T-cell (primary cell): ENCODE measurements around the gene S100A8. TPM values are rescaled to one million over a fixed set of nuclear protein-coding genes. Genes with fewer than 3 reads are reported as not detected.

Experiments used
- ATAC-seq, 4 experiments: fragments of 200-7000 bp in 3 of 4; fragments of 150-1000 bp in 1 of 4; cut with Tn5 transposase; replicated peaks in 1 of 4; 1 replicate in 3 of 4; 2 replicates in 1 of 4; pipeline ENCODE4 v1.10.0; 2021; ENCODE audit warnings: moderate library complexity in 3 of 4, mild to moderate bottlenecking in 2 of 4, moderate number of reproducible peaks in 1 of 4
- CTCF ChIA-PET, 2 donors: fragments of 300-600 bp; sonication (Branson Sonifier 250); formaldehyde crosslinking; loops; one replicate each; lab custom pipeline; 2022; ENCODE audit warnings: antibody characterized with exemption in 2 of 2; lab: Charles Lee
- POLR2A ChIA-PET, 2 donors: fragments of 300-600 bp; sonication (Branson Sonifier 250); formaldehyde crosslinking; loops; one replicate each; lab custom pipeline; 2022; ENCODE audit warnings: antibody characterized with exemption in 2 of 2; lab: Charles Lee
- DNase-seq, 35 experiments: peaks; one replicate each; pipeline versions ENCODE4 v3.0.0 to v3.0.0-alpha.2; 2013 to 2023
- H3K27ac ChIP-seq: one replicate; pipeline ENCODE4 v1.5.1; 2013; ENCODE audit warnings: low read length
- H3K27me3 ChIP-seq, 2 experiments: replicated peaks in 1 of 2; 1 replicate in 1 of 2; 2 replicates in 1 of 2; pipeline versions ENCODE4 v1.6.1 to v1.7.0; 2013; ENCODE audit warnings: low read length in 1 of 2, mixed read lengths in 1 of 2; ENCODE audit not compliant: control insufficient read depth in 2 of 2, insufficient read depth in 2 of 2; ENCODE audit errors: extremely low read depth in 1 of 2
- H3K36me3 ChIP-seq, 2 donors: 1 replicate in 1 of 2; 2 replicates in 1 of 2; pipeline versions ENCODE4 v1.6.1 to v1.7.0; 2013; ENCODE audit warnings: low read length in 1 of 2; ENCODE audit not compliant: control insufficient read depth in 2 of 2, insufficient read depth in 1 of 2; ENCODE audit errors: extremely low read depth in 1 of 2
- H3K4me1 ChIP-seq, 2 experiments: 1 replicate in 1 of 2; 2 replicates in 1 of 2; pipeline versions ENCODE4 v1.6.1 to v1.7.0; 2013; ENCODE audit warnings: low read length in 2 of 2, mixed read lengths in 1 of 2; ENCODE audit not compliant: insufficient read depth in 2 of 2, control insufficient read depth in 1 of 2; ENCODE audit errors: extremely low read depth in 1 of 2
- H3K4me3 ChIP-seq, 2 donors: 1 replicate in 1 of 2; 2 replicates in 1 of 2; pipeline versions ENCODE4 v1.5.1 to v1.7.0; 2013; ENCODE audit warnings: mild to moderate bottlenecking in 2 of 2, low read length in 1 of 2, moderate library complexity in 1 of 2; ENCODE audit not compliant: control insufficient read depth in 1 of 2; ENCODE audit errors: extremely low read depth in 1 of 2
- H3K9me3 ChIP-seq: 2 replicates; pipeline ENCODE4 v1.7.0; 2013
- H3K27ac Mint-ChIP-seq, 2 donors: one replicate each; pipeline ENCODE4 v1.8.0; 2020 to 2021; ENCODE audit warnings: mild to moderate bottlenecking in 2 of 2, mixed read lengths in 2 of 2
- H3K27me3 Mint-ChIP-seq, 2 donors: one replicate each; pipeline ENCODE4 v1.8.0; 2021 to 2022; ENCODE audit warnings: mixed read lengths in 2 of 2
- H3K36me3 Mint-ChIP-seq: one replicate; pipeline ENCODE4 v1.8.0; 2021; ENCODE audit warnings: mixed read lengths
- H3K4me1 Mint-ChIP-seq, 3 donors: one replicate each; pipeline ENCODE4 v1.8.0; 2020 to 2022; ENCODE audit warnings: mixed read lengths in 3 of 3, mild to moderate bottlenecking in 1 of 3
- H3K4me3 Mint-ChIP-seq, 3 donors: one replicate each; pipeline ENCODE4 v1.8.0; 2020 to 2022; ENCODE audit warnings: mild to moderate bottlenecking in 3 of 3, mixed read lengths in 3 of 3, moderate library complexity in 3 of 3
- H3K9me3 Mint-ChIP-seq, 3 donors: one replicate each; pipeline ENCODE4 v1.8.0; 2020 to 2022; ENCODE audit warnings: mixed read lengths in 3 of 3
- WGBS: methylation state at CpG from one replicate; pipeline ENCODE4 v1.1.5; 2013; ENCODE audit warnings: missing lambda C conversion rate; ENCODE audit not compliant: insufficient coverage; 5-methylcytosine and 5-hydroxymethylcytosine counted together
- total RNA-seq, 35 experiments: library from RNA in 6 of 35; stranded (reverse) in 6 of 35; fragments of 120-200 nt in 1 of 35; gene quantifications; one replicate each; pipeline versions ENCODE4 v1.2.1 to v1.2.4 and lab custom pipeline; 2013 to 2026

S100A8 gene
- total RNA-seq, 5 donors from 2014 or later (not counting 1 experiment from before 2014, with no cell fraction given) = 1.1 to 3.8 TPM; not detected in 3

DNA sequence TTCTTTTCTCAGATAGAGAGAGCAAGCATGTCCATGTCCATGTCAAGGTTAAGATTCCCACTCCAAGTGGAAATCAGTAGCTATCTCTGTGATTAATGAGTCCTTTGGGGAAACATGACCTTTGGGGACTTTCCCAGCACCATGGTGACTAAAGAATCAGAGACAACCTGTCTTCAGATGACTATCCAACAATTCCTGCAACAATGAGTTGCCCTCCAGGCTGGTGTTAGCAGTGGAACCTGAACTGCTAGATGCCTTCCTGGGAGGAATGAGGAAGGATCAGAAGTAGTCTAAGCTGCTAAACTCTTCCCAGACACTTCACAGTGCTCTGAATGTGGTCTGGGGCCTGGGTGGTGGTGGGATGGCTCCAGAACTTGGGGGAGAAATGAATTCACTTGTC, 26.7 kb downstream of the S100A8 start:
- POLR2A ChIA-PET = no interaction called here
- no peaks in the 10 kb centered on the region for H3K4me1 Mint-ChIP-seq
- no peaks in the 10 kb centered on the region for H3K9me3 ChIP-seq
- CTCF ChIA-PET = interaction anchor here in 1 of 2 donors (0.7 kb wide), 1 partner anchor 43 kb away, joined by 12 read pairs; no protein-coding TSS in a partner anchor
- no peak overlapping the region for H3K4me3 Mint-ChIP-seq
- H3K27ac Mint-ChIP-seq = no peak overlapping the region
- H3K4me1 ChIP-seq = no peaks in the 10 kb centered on the region
- ATAC-seq = no peak
- no peaks in the 10 kb centered on the region for H3K36me3 Mint-ChIP-seq
- peaks cover 14% of the 10 kb centered on the region in 2 donors for H3K27me3 Mint-ChIP-seq
- no peaks in the 10 kb centered on the region for H3K36me3 ChIP-seq
- H3K27me3 ChIP-seq = peaks cover 0 to 13% of the 10 kb centered on the region in 2 experiments
- H3K27ac ChIP-seq = no peak overlapping the region
- H3K9me3 Mint-ChIP-seq = no peaks in the 10 kb centered on the region
- H3K4me3 ChIP-seq = no peak overlapping the region
- DNase-seq = no peak

DNA sequence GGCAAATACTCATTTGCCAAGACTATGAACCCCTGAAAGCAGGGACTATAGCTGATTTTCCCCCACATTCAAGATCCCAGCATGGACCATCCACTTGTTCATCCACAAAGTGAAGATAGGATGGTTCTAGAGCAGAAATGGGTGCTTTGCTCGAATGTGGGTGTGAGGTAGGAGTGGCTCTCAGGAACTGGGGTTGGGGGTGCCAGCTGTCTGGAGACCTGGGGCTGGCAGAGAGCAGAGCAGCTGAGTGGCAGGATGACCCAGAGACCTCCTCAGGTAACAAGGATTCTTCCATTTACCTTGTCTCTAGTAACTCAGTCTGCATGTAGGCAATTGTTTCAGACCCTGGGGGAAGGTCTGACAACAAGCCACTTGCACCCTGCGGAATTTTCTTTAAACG, 27.2 kb downstream of the S100A8 start:
- ATAC-seq = no peak
- H3K36me3 Mint-ChIP-seq = no peaks in the 10 kb centered on the region
- H3K4me1 Mint-ChIP-seq = peaks cover 0 to under 1% (median 0%) of the 10 kb centered on the region in 3 donors
- Histone ChIP-seq H3K4me1 (no peaks in the 10 kb centered on the region), H3K4me3 (no peak overlapping the region), H3K36me3 (no peaks in the 10 kb centered on the region), H3K27me3 (peaks cover 0 to 13% of the 10 kb centered on the region in 2 experiments), H3K9me3 (no peaks in the 10 kb centered on the region), H3K27ac (no peak overlapping the region)
- peaks cover 14% of the 10 kb centered on the region in 2 donors for H3K27me3 Mint-ChIP-seq
- WGBS = no CpG with 5 or more reads among the region's 3 CpGs
- no peaks in the 10 kb centered on the region for H3K9me3 Mint-ChIP-seq
- DNase-seq = no peak
- ChIA-PET CTCF (no interaction called here), POLR2A (no interaction called here)
- no peak overlapping the region for H3K27ac Mint-ChIP-seq
- H3K4me3 Mint-ChIP-seq = no peak overlapping the region

DNA sequence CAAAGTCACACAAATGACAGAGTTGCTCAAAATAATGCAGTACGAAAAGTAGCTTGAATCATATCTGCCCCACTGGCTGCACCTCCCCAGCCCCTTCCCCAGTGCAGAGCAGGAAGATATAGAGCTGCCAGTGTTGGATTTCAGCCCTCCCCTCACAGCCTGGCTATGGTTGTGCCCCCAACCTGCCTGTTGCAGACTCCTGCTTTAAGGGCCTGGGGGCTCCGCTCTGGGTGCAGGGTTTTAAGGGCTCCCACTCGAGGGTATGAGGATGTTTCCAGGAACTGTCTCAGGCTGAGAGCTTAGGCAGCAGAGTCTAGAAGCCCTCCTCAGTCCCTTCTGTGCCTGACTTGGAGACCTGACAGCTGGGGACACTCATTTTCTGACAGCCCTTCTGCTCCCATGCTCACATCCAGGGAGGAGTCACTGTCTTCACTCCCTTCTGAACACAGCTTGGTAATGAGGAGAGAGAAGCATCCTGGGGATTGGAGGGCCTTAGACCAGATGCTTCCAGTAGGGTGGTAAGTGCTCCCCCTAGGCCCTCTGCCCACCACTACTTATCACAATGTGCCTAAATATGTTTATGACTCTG, 28.6 kb downstream of the S100A8 start:
- Histone ChIP-seq H3K9me3 (no peaks in the 10 kb centered on the region), H3K4me3 (no peak overlapping the region), H3K4me1 (peaks cover 4 to 12% of the 10 kb centered on the region in 2 experiments), H3K36me3 (no peaks in the 10 kb centered on the region), H3K27me3 (peaks cover 0 to 15% of the 10 kb centered on the region in 2 experiments), H3K27ac (no peak overlapping the region)
- Mint-ChIP-seq H3K36me3 (no peaks in the 10 kb centered on the region), H3K4me3 (no peak overlapping the region), H3K27ac (no peak overlapping the region), H3K27me3 (peaks cover 14% of the 10 kb centered on the region in 2 donors), H3K4me1 (peaks cover 10 to 14% (median 13%) of the 10 kb centered on the region in 3 donors), H3K9me3 (no peaks in the 10 kb centered on the region)
- 40% methylated on average over 1 of the region's 3 CpGs for WGBS
- no peak for DNase-seq
- CTCF ChIA-PET = no interaction called here
- ATAC-seq = no peak
- POLR2A ChIA-PET = no interaction called here

DNA sequence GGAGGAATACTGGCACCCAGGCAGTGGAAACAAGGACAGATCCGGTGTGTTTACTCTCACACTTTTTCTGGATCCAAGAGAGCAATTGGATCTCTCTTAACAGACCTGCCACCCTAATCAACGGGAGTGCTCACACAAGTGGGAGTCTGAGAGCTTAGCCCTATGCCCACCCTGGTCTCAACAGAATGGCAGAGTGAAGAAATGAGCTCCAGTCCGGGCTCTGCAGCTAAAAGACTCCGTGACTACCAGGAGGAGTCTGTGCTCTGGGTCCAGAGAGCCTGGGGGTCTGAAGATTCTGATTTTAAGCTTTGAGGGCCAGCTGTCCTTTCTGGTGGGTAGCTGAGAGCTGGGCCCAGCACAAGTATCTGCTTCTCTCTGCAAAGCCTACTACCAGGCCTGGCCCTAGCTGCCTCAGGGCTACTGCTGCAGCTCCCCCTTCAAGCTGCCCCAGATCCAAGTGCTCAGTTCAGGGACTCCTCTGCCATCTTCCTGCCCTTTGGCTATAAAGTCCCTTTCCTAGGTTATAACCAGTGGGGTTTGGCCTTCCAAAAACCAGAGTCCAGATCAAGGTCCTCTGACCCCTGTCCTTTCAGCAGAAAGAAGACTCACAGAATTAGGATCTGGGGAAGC, 29.3 kb downstream of the S100A8 start:
- H3K27ac ChIP-seq = no peak overlapping the region
- no peaks in the 10 kb centered on the region for H3K36me3 ChIP-seq
- Mint-ChIP-seq H3K27ac (no peak overlapping the region), H3K36me3 (no peaks in the 10 kb centered on the region), H3K27me3 (peaks cover 14% of the 10 kb centered on the region in 2 donors), H3K9me3 (no peaks in the 10 kb centered on the region), H3K4me1 (peaks cover 17 to 21% (median 20%) of the 10 kb centered on the region in 3 donors), H3K4me3 (no peak overlapping the region)
- no peaks in the 10 kb centered on the region for H3K9me3 ChIP-seq
- peaks cover 0 to 18% of the 10 kb centered on the region in 2 experiments for H3K27me3 ChIP-seq
- WGBS = 68% methylated on average over 3 of the region's 4 CpGs
- POLR2A ChIA-PET = no interaction called here
- no peak overlapping the region for H3K4me3 ChIP-seq
- DNase-seq (no peak), ATAC-seq (no peak)
- peaks cover 6 to 19% of the 10 kb centered on the region in 2 experiments for H3K4me1 ChIP-seq
- CTCF ChIA-PET = no interaction called here

DNA sequence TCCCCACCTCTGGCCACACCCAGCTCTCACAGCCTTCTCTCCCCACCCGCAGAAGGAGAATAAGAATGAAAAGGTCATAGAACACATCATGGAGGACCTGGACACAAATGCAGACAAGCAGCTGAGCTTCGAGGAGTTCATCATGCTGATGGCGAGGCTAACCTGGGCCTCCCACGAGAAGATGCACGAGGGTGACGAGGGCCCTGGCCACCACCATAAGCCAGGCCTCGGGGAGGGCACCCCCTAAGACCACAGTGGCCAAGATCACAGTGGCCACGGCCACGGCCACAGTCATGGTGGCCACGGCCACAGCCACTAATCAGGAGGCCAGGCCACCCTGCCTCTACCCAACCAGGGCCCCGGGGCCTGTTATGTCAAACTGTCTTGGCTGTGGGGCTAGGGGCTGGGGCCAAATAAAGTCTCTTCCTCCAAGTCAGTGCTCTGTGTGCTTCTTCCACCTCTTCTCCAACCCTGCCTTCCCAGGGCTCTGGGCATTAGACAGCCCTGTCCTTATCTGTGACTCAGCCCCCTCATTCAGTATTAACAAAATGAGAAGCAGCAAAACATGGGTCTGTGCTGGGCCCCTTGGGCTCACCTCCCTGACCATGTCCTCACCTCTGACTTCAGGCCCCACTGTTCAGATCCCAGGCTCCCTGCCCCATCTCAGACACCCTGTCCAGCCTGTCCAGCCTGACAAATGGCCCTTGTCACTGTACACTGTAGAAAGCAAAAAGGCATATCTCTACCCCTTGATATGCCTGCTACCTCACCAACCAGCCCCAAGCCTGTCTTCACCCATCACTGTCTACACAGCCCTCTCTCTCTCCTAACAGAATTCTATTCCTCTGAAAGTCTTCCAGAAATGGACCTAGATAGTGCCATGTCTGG, 30.0 kb downstream of the S100A8 start:
- no peak overlapping the region for H3K27ac Mint-ChIP-seq
- ChIA-PET POLR2A (interaction anchor here in 1 of 2 donors (0.6 kb wide), 1 partner anchor 19 kb away, joined by 4 read pairs; no protein-coding TSS in a partner anchor), CTCF (no interaction called here)
- no peak overlapping the region for H3K4me3 ChIP-seq
- ATAC-seq (no peak), DNase-seq (no peak)
- H3K4me1 ChIP-seq = peaks cover 6 to 19% of the 10 kb centered on the region in 2 experiments
- H3K36me3 ChIP-seq = no peaks in the 10 kb centered on the region
- 84% methylated on average over 9 of the region's 11 CpGs for WGBS
- H3K9me3 ChIP-seq = no peaks in the 10 kb centered on the region
- no peak overlapping the region for H3K27ac ChIP-seq
- H3K36me3 Mint-ChIP-seq = no peaks in the 10 kb centered on the region
- no peaks in the 10 kb centered on the region for H3K9me3 Mint-ChIP-seq
- H3K27me3 ChIP-seq = peaks cover 0 to 18% of the 10 kb centered on the region in 2 experiments
- H3K4me1 Mint-ChIP-seq = peaks cover 19 to 26% (median 23%) of the 10 kb centered on the region in 3 donors
- H3K27me3 Mint-ChIP-seq = peaks cover 12 to 14% of the 10 kb centered on the region in 2 donors
- H3K4me3 Mint-ChIP-seq = no peak overlapping the region

DNA sequence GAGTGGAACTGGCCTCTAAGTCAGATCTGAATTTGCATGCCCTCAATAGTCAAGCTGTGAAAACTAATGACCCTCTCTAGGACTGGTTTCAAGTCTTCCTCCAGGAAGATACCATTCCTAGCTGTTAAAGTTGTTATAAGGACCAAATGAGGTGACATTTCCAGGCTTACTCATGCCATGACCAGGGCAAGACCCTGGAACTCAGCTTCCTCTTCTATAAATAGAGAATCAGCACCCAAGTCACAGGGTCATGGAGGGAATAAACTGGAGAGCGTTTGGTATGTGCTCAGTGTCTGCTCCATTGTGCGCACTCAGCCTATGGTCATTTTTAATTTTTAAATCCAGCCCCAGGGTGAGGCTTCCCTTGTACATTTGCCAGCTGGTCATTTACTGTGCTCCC, 30.7 kb downstream of the S100A8 start:
- WGBS = 80% methylated on average over 1 of the region's 2 CpGs
- ChIA-PET POLR2A (interaction anchor here in 1 of 2 donors (0.6 kb wide), 1 partner anchor 20 kb away, joined by 4 read pairs; no protein-coding TSS in a partner anchor), CTCF (no interaction called here)
- Histone ChIP-seq H3K27ac (no peak overlapping the region), H3K4me3 (no peak overlapping the region), H3K27me3 (peaks cover 0 to 21% of the 10 kb centered on the region in 2 experiments), H3K4me1 (peaks cover 6 to 19% of the 10 kb centered on the region in 2 experiments), H3K9me3 (no peaks in the 10 kb centered on the region), H3K36me3 (no peaks in the 10 kb centered on the region)
- ATAC-seq = no peak
- Mint-ChIP-seq H3K27me3 (peaks cover 12 to 14% of the 10 kb centered on the region in 2 donors), H3K4me1 (peaks cover 19 to 26% (median 23%) of the 10 kb centered on the region in 3 donors), H3K4me3 (no peak overlapping the region), H3K36me3 (no peaks in the 10 kb centered on the region), H3K9me3 (no peaks in the 10 kb centered on the region), H3K27ac (no peak overlapping the region)
- no peak for DNase-seq
